HEK293 (cell line): ENCODE data around the gene GABBR2.
A peak's percentile ranks its signal among the peaks of the same experiment; 100 is the strongest.

Source experiments
- CTCF ChIA-PET: fragments of 350-600 bp; formaldehyde crosslinking; extraction: SDS; loops from one replicate; lab custom pipeline; 2021; ENCODE audit warnings: antibody characterized with exemption; lab: Yijun Ruan, JAX
- POLR2A ChIA-PET: fragments of 300-600 bp; formaldehyde crosslinking; extraction: SDS; loops from one replicate; lab custom pipeline; 2020; ENCODE audit warnings: antibody characterized with exemption, inconsistent platforms; lab: Yijun Ruan, JAX
- H3K27ac ChIP-seq: fragments of 200-500 bp; sonication (Bioruptor generic); 2 replicates; pipeline ENCODE4 v1.5.1; 2014; ENCODE audit warnings: low read depth, low read length, control low read depth, inconsistent platforms; ENCODE audit errors: extremely low read depth
- H3K36me3 ChIP-seq, 2 experiments: fragments of 200-500 bp in 1 of 2; sonication (Bioruptor generic) in 1 of 2; 1 replicate in 1 of 2; 2 replicates in 1 of 2; pipeline ENCODE4 v1.5.1; 2014 to 2017; ENCODE audit warnings: inconsistent platforms in 2 of 2, low read length in 2 of 2; ENCODE audit not compliant: control insufficient read depth in 2 of 2, insufficient read depth in 1 of 2
- H3K4me1 ChIP-seq: fragments of 200-500 bp; sonication (Bioruptor generic); 2 replicates; pipeline ENCODE4 v1.5.1; 2014; ENCODE audit warnings: mild to moderate bottlenecking, low read length, inconsistent platforms; ENCODE audit not compliant: control insufficient read depth, insufficient read depth
- H3K4me3 ChIP-seq: 2 replicates; pipeline ENCODE4 v1.5.1; 2011; ENCODE audit warnings: low read depth, mild to moderate bottlenecking, control low read depth, low read length, moderate library complexity
- H3K9me3 ChIP-seq: fragments of 200-500 bp; sonication (Bioruptor generic); 2 replicates; pipeline ENCODE4 v1.5.1; 2014; ENCODE audit warnings: low read depth, low read length, inconsistent platforms; ENCODE audit not compliant: control insufficient read depth, insufficient read depth
- HOXA7 ChIP-seq: sonication (generic); formaldehyde crosslinking; IDR thresholded peaks from 2 replicates; pipeline ENCODE4 v1.8.1; 2022; ENCODE audit warnings: missing genetic modification reagents, borderline replicate concordance
- PRDM1 ChIP-seq: fragments of 450-650 bp; formaldehyde crosslinking; IDR thresholded peaks from 2 replicates; pipeline ENCODE4; 2016; ENCODE audit warnings: missing biosample characterization, missing genetic modification characterization
- SALL2 ChIP-seq: fragments of 450-650 bp; formaldehyde crosslinking; IDR thresholded peaks from 2 replicates; pipeline ENCODE4 v1.5.0; 2017; ENCODE audit warnings: missing biosample characterization, mild to moderate bottlenecking, missing genetic modification characterization, borderline replicate concordance
- SCRT2 ChIP-seq: fragments of 450-650 bp; formaldehyde crosslinking; IDR thresholded peaks from 2 replicates; pipeline ENCODE4 v1.5.1; 2016; ENCODE audit warnings: missing biosample characterization, missing genetic modification characterization
- SP3 ChIP-seq: fragments of 450-650 bp; formaldehyde crosslinking; IDR thresholded peaks from 2 replicates; pipeline ENCODE4 v1.5.1; 2016; ENCODE audit warnings: missing biosample characterization, missing genetic modification characterization
- SP7 ChIP-seq: fragments of 450-650 bp; formaldehyde crosslinking; IDR thresholded peaks from 2 replicates; pipeline ENCODE4 v1.5.1; 2016; ENCODE audit warnings: missing biosample characterization, missing genetic modification characterization
- ZBTB20 ChIP-seq: fragments of 450-650 bp; formaldehyde crosslinking; IDR thresholded peaks from 2 replicates; pipeline ENCODE4 v1.5.1; 2016; ENCODE audit warnings: missing biosample characterization, missing genetic modification characterization
- ZBTB48 ChIP-seq: fragments of 450-650 bp; formaldehyde crosslinking; IDR thresholded peaks from 2 replicates; pipeline ENCODE4 v1.5.1; 2016; ENCODE audit warnings: missing biosample characterization, missing genetic modification characterization
- ZNF112 ChIP-seq: fragments of 450-650 bp; formaldehyde crosslinking; IDR thresholded peaks from 2 replicates; pipeline ENCODE4 v1.5.0; 2017; ENCODE audit warnings: missing biosample characterization, missing genetic modification characterization
- ZNF133 ChIP-seq: fragments of 450-650 bp; formaldehyde crosslinking; IDR thresholded peaks from 2 replicates; pipeline ENCODE4 v1.5.1; 2016; ENCODE audit warnings: missing biosample characterization, missing genetic modification characterization
- ZNF157 ChIP-seq: fragments of 450-650 bp; formaldehyde crosslinking; IDR thresholded peaks from 2 replicates; pipeline ENCODE4 v1.5.1; 2016; ENCODE audit warnings: missing biosample characterization, missing genetic modification characterization
- ZNF169 ChIP-seq: fragments of 450-650 bp; formaldehyde crosslinking; IDR thresholded peaks from 2 replicates; pipeline ENCODE4 v1.5.1; 2016; ENCODE audit warnings: missing biosample characterization, missing genetic modification characterization
- ZNF19 ChIP-seq: fragments of 450-650 bp; formaldehyde crosslinking; IDR thresholded peaks from 2 replicates; pipeline ENCODE4; 2016; ENCODE audit warnings: missing biosample characterization, missing genetic modification characterization, low read depth
- ZNF2 ChIP-seq: fragments of 450-650 bp; formaldehyde crosslinking; IDR thresholded peaks from 2 replicates; pipeline ENCODE4 v1.5.1; 2016; ENCODE audit warnings: missing biosample characterization, missing genetic modification characterization
- ZNF529 ChIP-seq: fragments of 450-650 bp; formaldehyde crosslinking; IDR thresholded peaks from 2 replicates; pipeline ENCODE4 v1.5.1; 2017; ENCODE audit warnings: missing genetic modification characterization, missing biosample characterization; ENCODE audit not compliant: insufficient replicate concordance
- ZNF670 ChIP-seq: fragments of 450-650 bp; formaldehyde crosslinking; IDR thresholded peaks from 2 replicates; pipeline ENCODE4 v1.5.1; 2016; ENCODE audit warnings: missing biosample characterization, missing genetic modification characterization, low read depth
- ZSCAN30 ChIP-seq: fragments of 450-650 bp; IDR thresholded peaks from 2 replicates; pipeline ENCODE4 v1.5.1; 2018; ENCODE audit warnings: missing biosample characterization, mild to moderate bottlenecking, missing genetic modification characterization, moderate library complexity
- ZXDB ChIP-seq: fragments of 450-650 bp; formaldehyde crosslinking; IDR thresholded peaks from 2 replicates; pipeline ENCODE4 v1.5.1; 2016; ENCODE audit warnings: missing biosample characterization, missing genetic modification characterization
- TF ChIP-seq, protein P1 (sequence below): fragments of 450-650 bp; formaldehyde crosslinking; IDR thresholded peaks from 2 replicates; pipeline ENCODE4 v1.5.1; 2016; ENCODE audit warnings: missing biosample characterization, missing genetic modification characterization
- TF ChIP-seq, protein P2 (sequence below): fragments of 450-650 bp; formaldehyde crosslinking; IDR thresholded peaks from 2 replicates; pipeline ENCODE4 v1.5.1; 2016; ENCODE audit warnings: missing biosample characterization, missing genetic modification characterization, borderline replicate concordance
- TF ChIP-seq, protein P3 (sequence below): fragments of 450-650 bp; formaldehyde crosslinking; IDR thresholded peaks from 2 replicates; pipeline ENCODE4 v1.5.1; 2017; ENCODE audit warnings: missing biosample characterization, missing genetic modification characterization
- TF ChIP-seq, protein P4 (sequence below): fragments of 450-650 bp; formaldehyde crosslinking; IDR thresholded peaks from 2 replicates; pipeline ENCODE4 v1.5.1; 2017; ENCODE audit warnings: missing biosample characterization, missing genetic modification characterization

The GABBR2 gene

DNA sequence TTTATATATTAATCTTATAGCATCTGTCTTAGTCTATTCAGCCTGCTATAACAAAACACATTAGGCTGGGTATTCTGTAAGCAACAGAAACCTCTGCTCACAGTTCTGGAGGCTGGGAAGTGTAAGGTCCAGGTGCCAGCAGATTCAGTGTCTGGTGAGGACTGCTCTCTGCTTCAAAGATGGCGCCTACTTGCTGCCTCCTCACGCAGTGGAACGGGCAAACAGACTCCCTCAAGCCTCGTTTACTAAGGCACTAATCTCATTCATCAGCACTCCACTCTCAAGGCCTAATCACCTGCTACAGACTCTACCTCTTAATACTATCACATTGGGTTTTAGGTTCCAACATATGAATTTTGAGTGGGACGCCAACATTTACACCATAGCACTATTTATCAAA lies 448.1 kb downstream of the GABBR2 start (continued):
- TF ChIP-seq ZNF670 (tag by site-specific recombination) (no peak), ZXDB (tag by site-specific recombination) (no peak), ZNF169 (tag by site-specific recombination) (no peak), ZNF19 (no peak), ZNF529 (tag by site-specific recombination) (no peak), SP7 (tag by site-specific recombination) (no peak)

DNA sequence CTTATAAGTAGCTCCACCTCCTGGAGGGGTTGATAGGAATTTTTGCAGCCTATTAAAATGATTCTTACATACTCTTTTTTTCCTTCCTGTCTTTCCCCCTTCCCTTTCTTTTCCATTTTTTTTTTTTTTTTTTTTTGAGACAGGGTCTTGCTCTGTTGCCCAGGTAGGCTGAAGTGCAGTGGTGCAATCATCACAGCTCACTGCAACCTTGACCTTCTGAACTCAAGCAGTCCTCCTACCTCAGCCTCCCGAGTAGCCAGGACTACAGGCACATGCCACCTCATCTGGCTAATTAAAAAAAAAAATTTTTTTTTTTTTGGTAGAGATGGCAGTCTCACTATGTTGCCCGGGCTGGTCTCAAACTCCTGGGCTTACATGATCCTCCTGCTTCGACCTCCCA lies 448.9 kb downstream of the GABBR2 start:
- Histone ChIP-seq H3K27ac (no peak overlapping the region), H3K36me3 (no peaks in the 10 kb centered on the region), H3K9me3 (no peaks in the 10 kb centered on the region), H3K4me1 (no peaks in the 10 kb centered on the region), H3K4me3 (no peak overlapping the region)
- no peak for TF ChIP-seq ZBTB48 (tag by site-specific recombination)
- TF ChIP-seq SALL2 (tag by site-specific recombination) = no peak
- TF ChIP-seq, protein P1, sequence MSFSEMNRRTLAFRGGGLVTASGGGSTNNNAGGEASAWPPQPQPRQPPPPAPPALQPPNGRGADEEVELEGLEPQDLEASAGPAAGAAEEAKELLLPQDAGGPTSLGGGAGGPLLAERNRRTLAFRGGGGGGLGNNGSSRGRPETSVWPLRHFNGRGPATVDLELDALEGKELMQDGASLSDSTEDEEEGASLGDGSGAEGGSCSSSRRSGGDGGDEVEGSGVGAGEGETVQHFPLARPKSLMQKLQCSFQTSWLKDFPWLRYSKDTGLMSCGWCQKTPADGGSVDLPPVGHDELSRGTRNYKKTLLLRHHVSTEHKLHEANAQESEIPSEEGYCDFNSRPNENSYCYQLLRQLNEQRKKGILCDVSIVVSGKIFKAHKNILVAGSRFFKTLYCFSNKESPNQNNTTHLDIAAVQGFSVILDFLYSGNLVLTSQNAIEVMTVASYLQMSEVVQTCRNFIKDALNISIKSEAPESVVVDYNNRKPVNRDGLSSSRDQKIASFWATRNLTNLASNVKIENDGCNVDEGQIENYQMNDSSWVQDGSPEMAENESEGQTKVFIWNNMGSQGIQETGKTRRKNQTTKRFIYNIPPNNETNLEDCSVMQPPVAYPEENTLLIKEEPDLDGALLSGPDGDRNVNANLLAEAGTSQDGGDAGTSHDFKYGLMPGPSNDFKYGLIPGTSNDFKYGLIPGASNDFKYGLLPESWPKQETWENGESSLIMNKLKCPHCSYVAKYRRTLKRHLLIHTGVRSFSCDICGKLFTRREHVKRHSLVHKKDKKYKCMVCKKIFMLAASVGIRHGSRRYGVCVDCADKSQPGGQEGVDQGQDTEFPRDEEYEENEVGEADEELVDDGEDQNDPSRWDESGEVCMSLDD (tag by site-specific recombination) = no peak
- TF ChIP-seq, protein P2, sequence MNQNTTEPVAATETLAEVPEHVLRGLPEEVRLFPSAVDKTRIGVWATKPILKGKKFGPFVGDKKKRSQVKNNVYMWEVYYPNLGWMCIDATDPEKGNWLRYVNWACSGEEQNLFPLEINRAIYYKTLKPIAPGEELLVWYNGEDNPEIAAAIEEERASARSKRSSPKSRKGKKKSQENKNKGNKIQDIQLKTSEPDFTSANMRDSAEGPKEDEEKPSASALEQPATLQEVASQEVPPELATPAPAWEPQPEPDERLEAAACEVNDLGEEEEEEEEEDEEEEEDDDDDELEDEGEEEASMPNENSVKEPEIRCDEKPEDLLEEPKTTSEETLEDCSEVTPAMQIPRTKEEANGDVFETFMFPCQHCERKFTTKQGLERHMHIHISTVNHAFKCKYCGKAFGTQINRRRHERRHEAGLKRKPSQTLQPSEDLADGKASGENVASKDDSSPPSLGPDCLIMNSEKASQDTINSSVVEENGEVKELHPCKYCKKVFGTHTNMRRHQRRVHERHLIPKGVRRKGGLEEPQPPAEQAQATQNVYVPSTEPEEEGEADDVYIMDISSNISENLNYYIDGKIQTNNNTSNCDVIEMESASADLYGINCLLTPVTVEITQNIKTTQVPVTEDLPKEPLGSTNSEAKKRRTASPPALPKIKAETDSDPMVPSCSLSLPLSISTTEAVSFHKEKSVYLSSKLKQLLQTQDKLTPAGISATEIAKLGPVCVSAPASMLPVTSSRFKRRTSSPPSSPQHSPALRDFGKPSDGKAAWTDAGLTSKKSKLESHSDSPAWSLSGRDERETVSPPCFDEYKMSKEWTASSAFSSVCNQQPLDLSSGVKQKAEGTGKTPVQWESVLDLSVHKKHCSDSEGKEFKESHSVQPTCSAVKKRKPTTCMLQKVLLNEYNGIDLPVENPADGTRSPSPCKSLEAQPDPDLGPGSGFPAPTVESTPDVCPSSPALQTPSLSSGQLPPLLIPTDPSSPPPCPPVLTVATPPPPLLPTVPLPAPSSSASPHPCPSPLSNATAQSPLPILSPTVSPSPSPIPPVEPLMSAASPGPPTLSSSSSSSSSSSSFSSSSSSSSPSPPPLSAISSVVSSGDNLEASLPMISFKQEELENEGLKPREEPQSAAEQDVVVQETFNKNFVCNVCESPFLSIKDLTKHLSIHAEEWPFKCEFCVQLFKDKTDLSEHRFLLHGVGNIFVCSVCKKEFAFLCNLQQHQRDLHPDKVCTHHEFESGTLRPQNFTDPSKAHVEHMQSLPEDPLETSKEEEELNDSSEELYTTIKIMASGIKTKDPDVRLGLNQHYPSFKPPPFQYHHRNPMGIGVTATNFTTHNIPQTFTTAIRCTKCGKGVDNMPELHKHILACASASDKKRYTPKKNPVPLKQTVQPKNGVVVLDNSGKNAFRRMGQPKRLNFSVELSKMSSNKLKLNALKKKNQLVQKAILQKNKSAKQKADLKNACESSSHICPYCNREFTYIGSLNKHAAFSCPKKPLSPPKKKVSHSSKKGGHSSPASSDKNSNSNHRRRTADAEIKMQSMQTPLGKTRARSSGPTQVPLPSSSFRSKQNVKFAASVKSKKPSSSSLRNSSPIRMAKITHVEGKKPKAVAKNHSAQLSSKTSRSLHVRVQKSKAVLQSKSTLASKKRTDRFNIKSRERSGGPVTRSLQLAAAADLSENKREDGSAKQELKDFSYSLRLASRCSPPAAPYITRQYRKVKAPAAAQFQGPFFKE (tag by site-specific recombination) = no peak
- no peak for TF ChIP-seq ZNF133 (tag by site-specific recombination)
- ChIA-PET POLR2A (no interaction called here), CTCF (interaction anchor here (0.5 to 2.1 kb wide), 9 partner anchors 52 to 551 kb away, joined by 3 to 9 read pairs (median 6); partner anchors contain the start of genes ANP32B and TRMO)

DNA sequence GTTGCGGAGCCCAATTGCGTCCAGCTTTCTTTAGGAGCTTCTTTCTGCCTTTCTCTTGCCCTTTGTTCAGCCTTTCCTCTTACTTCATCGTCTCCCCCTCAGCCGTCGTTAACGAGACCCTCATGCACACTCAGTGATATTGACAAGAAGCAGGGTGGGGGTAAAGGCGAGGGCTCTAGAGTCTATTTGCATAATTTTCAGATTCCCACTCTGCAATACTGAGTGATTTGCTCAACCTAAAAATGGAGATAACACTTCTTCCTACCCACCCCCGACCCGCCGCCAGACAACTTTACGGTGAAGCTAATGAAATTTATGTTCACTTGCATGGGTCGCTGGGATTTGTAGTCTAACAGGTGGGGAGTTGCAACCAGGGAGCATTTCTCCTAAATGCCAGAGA lies 452.0 kb downstream of the GABBR2 start:
- ChIA-PET CTCF (interaction anchor here (0.6 to 4.0 kb wide), 12 partner anchors 21 to 877 kb away, joined by 3 to 25 read pairs (median 4); partner anchors contain the start of gene NANS), POLR2A (interaction anchor here (0.6 to 2.7 kb wide), 16 partner anchors 9 to 623 kb away, joined by 3 to 26 read pairs (median 4); partner anchors contain the start of genes NANS, NCBP1, TRIM14 and TRMO)
- Histone ChIP-seq H3K4me1 (no peaks in the 10 kb centered on the region), H3K9me3 (no peaks in the 10 kb centered on the region), H3K36me3 (no peaks in the 10 kb centered on the region), H3K27ac (peak overlapping the region; percentile 76; the same call in 1 of the 2 replicates), H3K4me3 (peak overlapping the region; percentile 88)
- TF ChIP-seq SCRT2 (peak; percentile 52), ZSCAN30 (tag by site-specific recombination) (no peak), SP3 (tag by site-specific recombination) (peak; percentile 24; the same call in 1 of the 2 replicates), PRDM1 (tag by site-specific recombination) (peak; percentile 53; the same call in 1 of the 2 replicates), ZNF2 (tag by site-specific recombination) (no peak), ZNF157 (tag by site-specific recombination) (no peak), ZNF112 (tag by site-specific recombination) (no peak), ZBTB48 (tag by site-specific recombination) (no peak), ZBTB20 (peak; percentile 74), HOXA7 (CRISPR knock-in tag) (no peak)
- TF ChIP-seq, protein P3, sequence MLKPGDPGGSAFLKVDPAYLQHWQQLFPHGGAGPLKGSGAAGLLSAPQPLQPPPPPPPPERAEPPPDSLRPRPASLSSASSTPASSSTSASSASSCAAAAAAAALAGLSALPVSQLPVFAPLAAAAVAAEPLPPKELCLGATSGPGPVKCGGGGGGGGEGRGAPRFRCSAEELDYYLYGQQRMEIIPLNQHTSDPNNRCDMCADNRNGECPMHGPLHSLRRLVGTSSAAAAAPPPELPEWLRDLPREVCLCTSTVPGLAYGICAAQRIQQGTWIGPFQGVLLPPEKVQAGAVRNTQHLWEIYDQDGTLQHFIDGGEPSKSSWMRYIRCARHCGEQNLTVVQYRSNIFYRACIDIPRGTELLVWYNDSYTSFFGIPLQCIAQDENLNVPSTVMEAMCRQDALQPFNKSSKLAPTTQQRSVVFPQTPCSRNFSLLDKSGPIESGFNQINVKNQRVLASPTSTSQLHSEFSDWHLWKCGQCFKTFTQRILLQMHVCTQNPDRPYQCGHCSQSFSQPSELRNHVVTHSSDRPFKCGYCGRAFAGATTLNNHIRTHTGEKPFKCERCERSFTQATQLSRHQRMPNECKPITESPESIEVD (tag by site-specific recombination) = no peak
- TF ChIP-seq, protein P4, sequence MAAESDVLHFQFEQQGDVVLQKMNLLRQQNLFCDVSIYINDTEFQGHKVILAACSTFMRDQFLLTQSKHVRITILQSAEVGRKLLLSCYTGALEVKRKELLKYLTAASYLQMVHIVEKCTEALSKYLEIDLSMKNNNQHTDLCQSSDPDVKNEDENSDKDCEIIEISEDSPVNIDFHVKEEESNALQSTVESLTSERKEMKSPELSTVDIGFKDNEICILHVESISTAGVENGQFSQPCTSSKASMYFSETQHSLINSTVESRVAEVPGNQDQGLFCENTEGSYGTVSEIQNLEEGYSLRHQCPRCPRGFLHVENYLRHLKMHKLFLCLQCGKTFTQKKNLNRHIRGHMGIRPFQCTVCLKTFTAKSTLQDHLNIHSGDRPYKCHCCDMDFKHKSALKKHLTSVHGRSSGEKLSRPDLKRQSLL (tag by site-specific recombination) = no peak
